HepG2 (cell line): ENCODE results near the gene FRMD4B.

Experiments
- EZH2 ChIP-seq: conservative IDR thresholded peaks from 2 replicates; pipeline ENCODE4 v1.6.1; 2012; ENCODE audit warnings: mild to moderate bottlenecking, low read depth, low read length, moderate library complexity
- FOXO1 ChIP-seq: sonication (generic); formaldehyde crosslinking; IDR thresholded peaks from 2 replicates; pipeline ENCODE4 v1.4.0; 2020; ENCODE audit warnings: missing genetic modification reagents
- POLR2AphosphoS5 ChIP-seq: IDR thresholded peaks from 2 replicates; pipeline ENCODE4 v1.6.1; 2012; ENCODE audit warnings: low read depth, low read length
- SP1 ChIP-seq, 2 experiments: fragments of 450-650 bp in 1 of 2; sonication (generic) in 1 of 2; formaldehyde crosslinking in 1 of 2; IDR thresholded peaks; 2 replicates each; pipeline versions ENCODE4 v1.4.0 to v1.6.1; 2016 to 2020; ENCODE audit warnings: missing genetic modification reagents in 1 of 2
- TRAFD1 ChIP-seq: sonication (generic); formaldehyde crosslinking; IDR thresholded peaks from 2 replicates; pipeline ENCODE4 v1.5.1; 2020; ENCODE audit warnings: missing genetic modification reagents, mild to moderate bottlenecking, borderline replicate concordance

GRCh38 chr3:69210068-69210730, 175.7 kb downstream of the FRMD4B start:
- TF ChIP-seq TRAFD1 (CRISPR knock-in tag) = no peak
- TF ChIP-seq POLR2AphosphoS5 = no peak
- TF ChIP-seq EZH2 = no peak
- no peak for TF ChIP-seq SP1 (IDR thresholded peaks at IDR 0.05)
- TF ChIP-seq SP1 (CRISPR knock-in tag; IDR thresholded peaks at IDR 0.05) = no peak
- no peak for TF ChIP-seq FOXO1
